HG03460 (cell line): ENCODE data around the gene GPI.
"Not testable (repeated sequence)": the region's sequence is repeated elsewhere in the genome, so short reads cannot be mapped to it uniquely, and the experiment has no call there.

Source experiments
- ATAC-seq: cut with Tn5 transposase; IDR thresholded peaks from one replicate; pipeline ENCODE4 v1.9.1; 2021; ENCODE audit not compliant: unreplicated experiment

The GPI gene

GRCh38 chr19:34366738-34367623, 2.0 kb downstream of the GPI start:
- no peak for ATAC-seq

- ATAC-seq, result no peak
Observed at GRCh38 chr19:34367624-34367957, 2.6 kb downstream of the GPI start.

GRCh38 chr19:34368338-34368737, 3.3 kb downstream of the GPI start:
- no peak for ATAC-seq

GRCh38 chr19:34369166-34369565, 4.2 kb downstream of the GPI start:
- ATAC-seq, result not testable (repeated sequence)

- no peak for ATAC-seq
Observed at GRCh38 chr19:34370117-34370516, 5.1 kb downstream of the GPI start.

- ATAC-seq, result no peak
Observed at GRCh38 chr19:34370983-34371382, 6.0 kb downstream of the GPI start.

- no peak for ATAC-seq
Observed at GRCh38 chr19:34373601-34374288, 8.7 kb downstream of the GPI start.

- ATAC-seq, result no peak
Observed at GRCh38 chr19:34375598-34375997, 10.6 kb downstream of the GPI start.

- ATAC-seq, result no peak
Observed at GRCh38 chr19:34380639-34381241, 15.7 kb downstream of the GPI start.

- ATAC-seq, result no peak
Observed at GRCh38 chr19:34381399-34382251, 16.6 kb downstream of the GPI start.

GRCh38 chr19:34382471-34382870, 17.5 kb downstream of the GPI start:
- ATAC-seq, result no peak

GRCh38 chr19:34383599-34383998, 18.6 kb downstream of the GPI start:
- ATAC-seq, result no peak

GRCh38 chr19:34386645-34387445, 21.8 kb downstream of the GPI start:
- no peak for ATAC-seq

GRCh38 chr19:34387446-34387810, 22.4 kb downstream of the GPI start:
- ATAC-seq, result no peak

- ATAC-seq, result not testable (repeated sequence)
Observed at GRCh38 chr19:34388745-34389144, 23.7 kb downstream of the GPI start.

GRCh38 chr19:34391813-34392212, 26.8 kb downstream of the GPI start:
- ATAC-seq, result no peak

- ATAC-seq, result no peak
Observed at GRCh38 chr19:34393031-34393430, 28.0 kb downstream of the GPI start.

- no peak for ATAC-seq
Observed at GRCh38 chr19:34393629-34394028, 28.6 kb downstream of the GPI start.

GRCh38 chr19:34397853-34398252, 32.9 kb downstream of the GPI start:
- no peak for ATAC-seq

- no peak for ATAC-seq
Observed at GRCh38 chr19:34399886-34400285, 34.9 kb downstream of the GPI start.
